Measurements from ENCODE around the gene HNRNPLL. TPM values are rescaled to one million over a fixed set of nuclear protein-coding genes. Genes with fewer than 3 reads are reported as not detected.

Gene HNRNPLL
- polyA plus RNA-seq, 1 of the 3 experiments (the other 2 are of a cell fraction): 24.4 TPM

DNA sequence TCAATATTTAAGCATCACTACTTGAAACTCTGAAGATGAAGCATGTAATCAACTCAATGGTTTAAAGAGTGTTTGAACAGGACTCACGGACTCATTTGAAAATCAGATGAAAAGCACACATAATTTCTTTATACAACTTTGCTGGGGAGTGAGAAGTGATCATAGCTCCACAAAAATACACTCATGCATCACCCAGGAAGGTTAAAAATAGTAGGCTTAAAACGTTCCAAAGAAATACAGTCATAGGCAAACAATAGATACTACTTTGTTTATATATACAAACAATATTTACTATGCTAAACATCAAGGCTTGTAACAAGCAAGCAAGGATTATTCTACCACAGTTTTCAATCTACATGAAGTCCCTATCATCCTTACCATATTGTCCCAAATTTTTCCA lies 11.6 kb downstream of the HNRNPLL start:
- Histone ChIP-seq H3K79me2 (ENCODE audit: insufficient read depth) (peaks cover 100% of the 10 kb centered on the region), H3F3A (replicated peaks; ENCODE audit: insufficient read depth) (peaks cover 31% of the 10 kb centered on the region), H3K27ac (ENCODE audit: low read depth in 2 of 2, low read length in 1 of 2) (no peak overlapping the region), H3K9ac (no peak overlapping the region), H3K27me3 (ENCODE audit: insufficient read depth) (no peaks in the 10 kb centered on the region), H3K9me3 (no peaks in the 10 kb centered on the region), H2AFZ (ENCODE audit: low read depth) (no peak overlapping the region), H3K4me3 (ENCODE audit: low read depth in 2 of 2, low read length in 1 of 2) (no peak overlapping the region), H4K20me1 (ENCODE audit: insufficient read depth) (peaks cover 96% of the 10 kb centered on the region), H3K9me2 (no peaks in the 10 kb centered on the region), H3K36me3 (replicated peaks in 1 of 2; ENCODE audit: control insufficient read depth in 1 of 2, insufficient read depth in 2 of 2, low read length in 1 of 2) (peaks cover 25 to 40% of the 10 kb centered on the region in 2 experiments), H3K4me1 (ENCODE audit: control insufficient read depth in 1 of 2, insufficient read depth in 2 of 2, low read depth in 1 of 2, low read length in 1 of 2) (peaks cover 0 to 44% of the 10 kb centered on the region in 2 experiments; a peak in 2 of 4 replicates), H3K4me2 (no peak overlapping the region)
- TF ChIP-seq SIN3A (IDR thresholded peaks at IDR 0.05; ENCODE audit: borderline replicate concordance, low read depth, low read length) (no peak), NRF1 (IDR thresholded peaks at IDR 0.05; ENCODE audit: low read depth, low read length) (no peak), CHD2 (IDR thresholded peaks at IDR 0.05; ENCODE audit: low read length, partially characterized antibody) (no peak), ELF1 (IDR thresholded peaks at IDR 0.05) (no peak), TEAD4 (IDR thresholded peaks at IDR 0.05; ENCODE audit: borderline replicate concordance, insufficient read depth) (no peak), GABPA (IDR thresholded peaks at IDR 0.05; ENCODE audit: low read depth) (no peak), MXI1 (IDR thresholded peaks at IDR 0.05; ENCODE audit: low read depth, low read length) (no peak), RCOR1 (IDR thresholded peaks at IDR 0.05; ENCODE audit: low read length) (no peak), MEF2A (IDR thresholded peaks at IDR 0.05; ENCODE audit: borderline replicate concordance, low read depth) (no peak)
- TF ChIP-seq, protein P1, sequence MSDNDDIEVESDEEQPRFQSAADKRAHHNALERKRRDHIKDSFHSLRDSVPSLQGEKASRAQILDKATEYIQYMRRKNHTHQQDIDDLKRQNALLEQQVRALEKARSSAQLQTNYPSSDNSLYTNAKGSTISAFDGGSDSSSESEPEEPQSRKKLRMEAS (IDR thresholded peaks at IDR 0.05; ENCODE audit: low read depth): no peak
- WGBS (ENCODE audit: low lambda C conversion rate): 76% methylated on average over 2 of the region's 2 CpGs
- no peak for DNase-seq
- ChIA-PET CTCF (interaction anchor here (1.1 to 23.2 kb wide), 7 partner anchors 11 to 275 kb away, joined by 3 to 308 read pairs (median 5); partner anchors contain the start of gene HNRNPLL), POLR2A (interaction anchor here (1.2 kb wide), 1 partner anchor 160 kb away, joined by 4 read pairs; the partner anchor contains the start of gene SRSF7)

DNA sequence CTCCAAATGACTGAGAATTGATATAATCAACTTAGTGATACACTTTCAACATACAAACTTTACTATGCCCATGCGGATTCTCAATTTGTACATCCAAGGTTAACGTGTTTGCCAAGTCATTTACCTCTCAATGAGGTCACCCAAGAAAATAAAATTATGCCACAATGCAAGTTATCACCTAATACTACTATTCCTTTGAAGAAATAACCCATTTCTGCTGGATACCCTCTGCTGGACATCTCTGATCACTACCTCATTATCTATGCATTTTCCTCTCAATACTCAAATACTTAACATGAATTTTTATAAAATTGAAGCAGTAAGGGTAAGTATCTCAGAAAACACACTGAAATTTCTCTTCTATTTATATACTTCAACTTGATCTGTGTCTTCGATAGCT lies 12.7 kb downstream of the HNRNPLL start:
- no peak overlapping the region for H3K4me2 ChIP-seq
- H3K9me3 ChIP-seq: no peaks in the 10 kb centered on the region
- H3K9ac ChIP-seq: no peak overlapping the region
- H3K27ac ChIP-seq (ENCODE audit: low read depth in 2 of 2, low read length in 1 of 2): no peak overlapping the region
- 96% methylated on average over 3 of the region's 3 CpGs for WGBS (ENCODE audit: low lambda C conversion rate)
- ChIA-PET POLR2A (interaction anchor here (1.2 kb wide), 1 partner anchor 161 kb away, joined by 4 read pairs; the partner anchor contains the start of gene SRSF7), CTCF (interaction anchor here (1.1 to 23.2 kb wide), 6 partner anchors 9 to 274 kb away, joined by 3 to 308 read pairs (median 5); partner anchors contain the start of gene HNRNPLL)
- H3K79me2 ChIP-seq (ENCODE audit: insufficient read depth): peaks cover 100% of the 10 kb centered on the region
- H4K20me1 ChIP-seq (ENCODE audit: insufficient read depth): peaks cover 98% of the 10 kb centered on the region
- no peak overlapping the region for H2AFZ ChIP-seq (ENCODE audit: low read depth)
- H3K4me1 ChIP-seq (ENCODE audit: control insufficient read depth in 1 of 2, insufficient read depth in 2 of 2, low read depth in 1 of 2, low read length in 1 of 2): peaks cover 0 to 54% of the 10 kb centered on the region in 2 experiments; a peak in 3 of 4 replicates
- peaks cover 31% of the 10 kb centered on the region for H3F3A ChIP-seq (replicated peaks; ENCODE audit: insufficient read depth)
- H3K4me3 ChIP-seq (ENCODE audit: low read depth in 2 of 2, low read length in 1 of 2): no peak overlapping the region
- no peak for DNase-seq
- H3K9me2 ChIP-seq: no peaks in the 10 kb centered on the region
- peaks cover 32 to 47% of the 10 kb centered on the region in 2 experiments for H3K36me3 ChIP-seq (replicated peaks in 1 of 2; ENCODE audit: control insufficient read depth in 1 of 2, insufficient read depth in 2 of 2, low read length in 1 of 2)
- TF ChIP-seq, protein P2, sequence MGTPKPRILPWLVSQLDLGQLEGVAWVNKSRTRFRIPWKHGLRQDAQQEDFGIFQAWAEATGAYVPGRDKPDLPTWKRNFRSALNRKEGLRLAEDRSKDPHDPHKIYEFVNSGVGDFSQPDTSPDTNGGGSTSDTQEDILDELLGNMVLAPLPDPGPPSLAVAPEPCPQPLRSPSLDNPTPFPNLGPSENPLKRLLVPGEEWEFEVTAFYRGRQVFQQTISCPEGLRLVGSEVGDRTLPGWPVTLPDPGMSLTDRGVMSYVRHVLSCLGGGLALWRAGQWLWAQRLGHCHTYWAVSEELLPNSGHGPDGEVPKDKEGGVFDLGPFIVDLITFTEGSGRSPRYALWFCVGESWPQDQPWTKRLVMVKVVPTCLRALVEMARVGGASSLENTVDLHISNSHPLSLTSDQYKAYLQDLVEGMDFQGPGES (IDR thresholded peaks at IDR 0.05; ENCODE audit: low read depth, low read length): no peak
- TF ChIP-seq, protein P3, sequence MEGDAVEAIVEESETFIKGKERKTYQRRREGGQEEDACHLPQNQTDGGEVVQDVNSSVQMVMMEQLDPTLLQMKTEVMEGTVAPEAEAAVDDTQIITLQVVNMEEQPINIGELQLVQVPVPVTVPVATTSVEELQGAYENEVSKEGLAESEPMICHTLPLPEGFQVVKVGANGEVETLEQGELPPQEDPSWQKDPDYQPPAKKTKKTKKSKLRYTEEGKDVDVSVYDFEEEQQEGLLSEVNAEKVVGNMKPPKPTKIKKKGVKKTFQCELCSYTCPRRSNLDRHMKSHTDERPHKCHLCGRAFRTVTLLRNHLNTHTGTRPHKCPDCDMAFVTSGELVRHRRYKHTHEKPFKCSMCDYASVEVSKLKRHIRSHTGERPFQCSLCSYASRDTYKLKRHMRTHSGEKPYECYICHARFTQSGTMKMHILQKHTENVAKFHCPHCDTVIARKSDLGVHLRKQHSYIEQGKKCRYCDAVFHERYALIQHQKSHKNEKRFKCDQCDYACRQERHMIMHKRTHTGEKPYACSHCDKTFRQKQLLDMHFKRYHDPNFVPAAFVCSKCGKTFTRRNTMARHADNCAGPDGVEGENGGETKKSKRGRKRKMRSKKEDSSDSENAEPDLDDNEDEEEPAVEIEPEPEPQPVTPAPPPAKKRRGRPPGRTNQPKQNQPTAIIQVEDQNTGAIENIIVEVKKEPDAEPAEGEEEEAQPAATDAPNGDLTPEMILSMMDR (IDR thresholded peaks at IDR 0.05): peak; percentile 57
- TF ChIP-seq ELF1 (IDR thresholded peaks at IDR 0.05): no peak
- TF ChIP-seq, protein P4, sequence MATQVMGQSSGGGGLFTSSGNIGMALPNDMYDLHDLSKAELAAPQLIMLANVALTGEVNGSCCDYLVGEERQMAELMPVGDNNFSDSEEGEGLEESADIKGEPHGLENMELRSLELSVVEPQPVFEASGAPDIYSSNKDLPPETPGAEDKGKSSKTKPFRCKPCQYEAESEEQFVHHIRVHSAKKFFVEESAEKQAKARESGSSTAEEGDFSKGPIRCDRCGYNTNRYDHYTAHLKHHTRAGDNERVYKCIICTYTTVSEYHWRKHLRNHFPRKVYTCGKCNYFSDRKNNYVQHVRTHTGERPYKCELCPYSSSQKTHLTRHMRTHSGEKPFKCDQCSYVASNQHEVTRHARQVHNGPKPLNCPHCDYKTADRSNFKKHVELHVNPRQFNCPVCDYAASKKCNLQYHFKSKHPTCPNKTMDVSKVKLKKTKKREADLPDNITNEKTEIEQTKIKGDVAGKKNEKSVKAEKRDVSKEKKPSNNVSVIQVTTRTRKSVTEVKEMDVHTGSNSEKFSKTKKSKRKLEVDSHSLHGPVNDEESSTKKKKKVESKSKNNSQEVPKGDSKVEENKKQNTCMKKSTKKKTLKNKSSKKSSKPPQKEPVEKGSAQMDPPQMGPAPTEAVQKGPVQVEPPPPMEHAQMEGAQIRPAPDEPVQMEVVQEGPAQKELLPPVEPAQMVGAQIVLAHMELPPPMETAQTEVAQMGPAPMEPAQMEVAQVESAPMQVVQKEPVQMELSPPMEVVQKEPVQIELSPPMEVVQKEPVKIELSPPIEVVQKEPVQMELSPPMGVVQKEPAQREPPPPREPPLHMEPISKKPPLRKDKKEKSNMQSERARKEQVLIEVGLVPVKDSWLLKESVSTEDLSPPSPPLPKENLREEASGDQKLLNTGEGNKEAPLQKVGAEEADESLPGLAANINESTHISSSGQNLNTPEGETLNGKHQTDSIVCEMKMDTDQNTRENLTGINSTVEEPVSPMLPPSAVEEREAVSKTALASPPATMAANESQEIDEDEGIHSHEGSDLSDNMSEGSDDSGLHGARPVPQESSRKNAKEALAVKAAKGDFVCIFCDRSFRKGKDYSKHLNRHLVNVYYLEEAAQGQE (IDR thresholded peaks at IDR 0.05; ENCODE audit: low read depth, low read length): no peak
- H3K27me3 ChIP-seq (ENCODE audit: insufficient read depth): no peaks in the 10 kb centered on the region

All from SK-N-SH (cell line).